Measurements from ENCODE around the gene PLXDC1. TPM values are rescaled to one million over a fixed set of nuclear protein-coding genes. Genes with fewer than 3 reads are reported as not detected.

The PLXDC1 gene
- total and polyA plus RNA-seq, 2 of the 8 experiments (the other 6 are each of a cell fraction or from before 2014, with no cell fraction given): 4.1 to 14.6 TPM

DNA sequence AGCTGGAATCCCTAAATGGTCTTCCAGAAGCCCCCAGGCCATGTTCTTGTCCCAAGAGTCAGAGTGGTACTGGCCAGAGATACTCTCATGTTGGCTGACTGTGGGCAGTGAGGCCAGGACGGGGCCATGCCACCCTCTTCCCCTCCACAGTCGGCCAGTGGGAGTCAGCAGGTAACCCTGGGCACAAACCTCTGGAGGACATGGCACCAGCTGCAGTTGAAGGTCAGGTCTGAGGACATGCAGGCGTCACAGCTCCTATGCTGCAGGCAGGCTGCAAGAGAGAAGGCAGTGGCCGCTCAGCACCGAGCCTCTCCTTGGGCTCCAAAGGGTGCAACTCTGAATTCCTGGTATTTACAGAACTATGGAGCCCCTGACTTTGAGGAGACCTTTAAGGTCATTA lies 68.2 kb downstream of the PLXDC1 start:
- Histone ChIP-seq H3K27ac (ENCODE audit: low read depth, low read length) (no peak overlapping the region), H2BK5ac (ENCODE audit: low read depth, low read length) (peak overlapping the region; percentile 45; the same call in 1 of the 2 replicates), H3K79me1 (ENCODE audit: low read depth, low read length) (no peaks in the 10 kb centered on the region; the same call in 1 of the 2 replicates), H4K91ac (replicated peaks; ENCODE audit: insufficient read length, low read length) (no peak overlapping the region), H3K4me2 (ENCODE audit: insufficient read depth in 1 of 2, low read depth in 2 of 2, low read length in 2 of 2) (no peak overlapping the region), H3K27me3 (replicated peaks in 1 of 4; ENCODE audit: control insufficient read depth in 3 of 4, extremely low read depth in 1 of 4, insufficient read depth in 3 of 4, low read length in 3 of 4) (no peaks in the 10 kb centered on the region), H2AK5ac (ENCODE audit: low read depth, low read length) (no peak overlapping the region), H2BK15ac (ENCODE audit: low read length) (no peak overlapping the region), H2BK20ac (ENCODE audit: low read length) (no peak overlapping the region), H2AFZ (ENCODE audit: low read length) (no peak overlapping the region), H3K4me1 (replicated peaks in 1 of 4; ENCODE audit: control insufficient read depth in 3 of 4, insufficient read depth in 4 of 4, low read length in 3 of 4) (peaks cover 4 to 16% (median 8%) of the 10 kb centered on the region in 4 experiments), H3K4ac (replicated peaks; ENCODE audit: insufficient read length, low read depth, low read length) (no peak overlapping the region), H3K14ac (ENCODE audit: insufficient read length) (no peak overlapping the region), H2BK120ac (replicated peaks; ENCODE audit: low read depth, low read length) (no peak overlapping the region), H3K23me2 (ENCODE audit: low read depth, low read length) (no peaks in the 10 kb centered on the region), H4K20me1 (replicated peaks in 1 of 2; ENCODE audit: control insufficient read depth in 1 of 2, insufficient read depth in 2 of 2, low read length in 2 of 2) (no peaks in the 10 kb centered on the region), H4K8ac (ENCODE audit: extremely low read depth, insufficient read depth, low read length) (no peak overlapping the region), H3K23ac (ENCODE audit: insufficient read length) (no peak overlapping the region), H3K36me3 (ENCODE audit: control insufficient read depth in 2 of 4, insufficient read depth in 4 of 4, low read length in 3 of 4) (no peaks in the 10 kb centered on the region; a peak in 1 of 8 replicates), H3K9me3 (ENCODE audit: insufficient read depth in 2 of 2, low read depth in 1 of 2, low read length in 1 of 2) (no peaks in the 10 kb centered on the region), H3K18ac (ENCODE audit: extremely low read depth, low read length) (no peak overlapping the region), H3K4me3 (ENCODE audit: extremely low read depth in 1 of 4, insufficient read depth in 2 of 4, low read depth in 3 of 4, low read length in 4 of 4) (no peak overlapping the region), H4K5ac (ENCODE audit: insufficient read length, low read depth, low read length) (no peak overlapping the region), H3K79me2 (ENCODE audit: control insufficient read depth in 1 of 2, insufficient read depth in 2 of 2, low read length in 2 of 2) (no peaks in the 10 kb centered on the region), H3K9ac (replicated peaks in 1 of 4; ENCODE audit: extremely low read depth in 1 of 4, low read depth in 3 of 4, low read length in 3 of 4) (no peak overlapping the region), H3K56ac (replicated peaks; ENCODE audit: insufficient read length, low read depth, low read length) (no peak overlapping the region), H2BK12ac (ENCODE audit: low read depth, low read length) (0 out of 2 replicates have a peak overlapping the region, but pooled peaks have one; percentile 39)
- FAIRE-seq: no peak
- CTCF ChIA-PET (ENCODE audit: partially characterized antibody): interaction anchor here (0.6 to 1.7 kb wide), 9 partner anchors 9 to 100 kb away, joined by 3 to 7 read pairs (median 3); partner anchors contain the start of genes ARL5C and PLXDC1
- POLR2A ChIA-PET (ENCODE audit: partially characterized antibody): interaction anchor here (1.1 kb wide), 1 partner anchor 33 kb away, joined by 3 read pairs; no protein-coding TSS in a partner anchor
- no peak for DNase-seq (ENCODE audit: low read depth in 1 of 2, low spot score in 2 of 2)
- 94% methylated on average over 5 of the region's 5 CpGs; no CpG with 5 or more reads in 1 of the 2 experiments for WGBS, 2 experiments (ENCODE audit: extremely low coverage in 1 of 2, insufficient coverage in 1 of 2, insufficient read length in 1 of 2, insufficient replicate concordance in 2 of 2, low coverage in 1 of 2, low lambda C conversion rate in 2 of 2, missing lambda C conversion rate in 1 of 2)
- TF ChIP-seq ASH2L (IDR thresholded peaks at IDR 0.05; ENCODE audit: low read length) (no peak), GABPA (IDR thresholded peaks at IDR 0.05; ENCODE audit: borderline replicate concordance, insufficient read depth, low read length) (no peak), SP2 (IDR thresholded peaks at IDR 0.05; ENCODE audit: low read length) (no peak), RBBP5 (IDR thresholded peaks at IDR 0.05; ENCODE audit: borderline replicate concordance, low read depth, low read length) (no peak), POLR2A (IDR thresholded peaks at IDR 0.05; ENCODE audit: control extremely low read depth in 1 of 2, low read depth in 2 of 2, low read length in 2 of 2) (no peak), KDM4A (IDR thresholded peaks at IDR 0.05; ENCODE audit: low read depth, low read length, severe bottlenecking) (no peak), KDM1A (IDR thresholded peaks at IDR 0.05; ENCODE audit: borderline replicate concordance, low read length) (no peak), FOSL1 (IDR thresholded peaks at IDR 0.05; ENCODE audit: insufficient read depth, low read depth, low read length) (no peak), MAFK (IDR thresholded peaks at IDR 0.05; ENCODE audit: low read depth, low read length) (no peak), SUZ12 (IDR thresholded peaks at IDR 0.05; ENCODE audit: low read length) (no peak), TEAD4 (IDR thresholded peaks at IDR 0.05; ENCODE audit: low read depth, low read length) (no peak), CEBPB (IDR thresholded peaks at IDR 0.05; ENCODE audit: low read depth, low read length) (no peak), TCF12 (IDR thresholded peaks at IDR 0.05; ENCODE audit: low read depth, low read length) (no peak), TBP (IDR thresholded peaks at IDR 0.05; ENCODE audit: low read depth, low read length) (no peak), SP4 (IDR thresholded peaks at IDR 0.05; ENCODE audit: low read length) (no peak), PHF8 (conservative IDR thresholded peaks at IDR 0.05; ENCODE audit: low read depth, low read length) (no peak)

Data from H1 (cell line).